ENCODE data around the gene FFAR1.

The FFAR1 gene

GRCh38 chr19:35395382-35396199 lies 47.9 kb downstream of the FFAR1 start:
- DNase-seq = no peak

DNA sequence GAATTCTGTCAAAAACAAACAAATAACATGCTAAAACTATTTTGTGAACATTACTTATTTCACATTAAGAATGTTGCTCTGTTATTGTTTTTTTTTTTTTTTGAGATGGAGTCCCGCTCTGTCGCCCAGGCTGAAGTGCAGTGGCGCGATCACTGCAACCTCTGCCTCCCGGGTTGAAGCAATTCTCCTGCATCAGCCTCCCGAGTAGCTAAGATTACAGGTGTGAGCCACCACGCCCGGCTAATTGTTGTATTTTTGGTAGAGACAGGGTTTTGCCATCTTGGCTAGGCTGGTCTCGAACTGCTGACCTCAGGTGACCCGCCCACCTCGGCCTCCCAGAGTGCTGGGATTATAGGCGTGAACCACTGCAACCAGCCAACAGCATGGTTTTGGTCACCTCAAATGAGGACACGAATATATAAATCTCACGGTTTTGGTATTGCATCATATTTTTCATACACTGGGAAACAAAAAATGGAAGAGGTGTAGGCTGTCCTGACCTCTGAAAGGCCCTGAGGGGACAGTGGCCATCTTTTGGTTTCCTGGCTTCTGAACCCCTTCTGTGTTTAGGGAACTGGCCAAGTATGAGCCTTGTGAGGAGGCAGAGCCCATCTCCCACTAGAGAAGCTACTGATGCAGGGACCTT lies 48.7 kb downstream of the FFAR1 start:
- no peak for DNase-seq

DNA sequence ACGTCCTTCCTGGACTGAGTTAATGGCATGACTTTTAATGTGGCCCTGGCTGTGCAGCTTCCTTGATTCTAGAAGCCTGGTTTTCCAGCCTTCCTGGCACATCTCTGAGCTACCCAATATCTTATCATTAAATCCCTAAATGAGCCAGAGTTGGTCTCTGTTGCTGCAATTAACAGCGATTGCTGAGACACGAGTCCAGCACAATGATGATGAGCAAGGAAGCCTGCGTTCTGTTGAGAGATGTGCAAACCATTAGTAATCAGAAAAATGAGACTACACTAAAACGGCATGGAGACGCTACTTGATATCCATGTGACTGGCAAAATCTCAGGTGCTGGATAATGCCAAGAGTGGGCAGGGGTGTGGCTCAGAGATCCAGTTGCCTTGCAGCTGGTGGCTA lies 49.4 kb downstream of the FFAR1 start:
- no peak for DNase-seq

Data from CD4-positive, alpha-beta T cell treated with Interleukin-4 for 1 hour (primary cell).